GM21360 (cell line): ENCODE measurements around the gene ENTPD7.
"Not testable (repeated sequence)": the region's sequence is repeated elsewhere in the genome, so short reads cannot be mapped to it uniquely, and the experiment has no call there.

ENCODE experiments used
- ATAC-seq: cut with Tn5 transposase; IDR thresholded peaks from one replicate; pipeline ENCODE4 v1.9.1; 2021; ENCODE audit warnings: mild to moderate bottlenecking, moderate library complexity; ENCODE audit not compliant: unreplicated experiment

The ENTPD7 gene

GRCh38 chr10:99682032-99682431 lies 22.7 kb downstream of the ENTPD7 start:
- no peak for ATAC-seq

GRCh38 chr10:99682752-99683151 lies 23.4 kb downstream of the ENTPD7 start:
- no peak for ATAC-seq

- peak; percentile 84 for ATAC-seq
Observed at GRCh38 chr10:99685597-99685967, 26.3 kb downstream of the ENTPD7 start.

GRCh38 chr10:99689461-99689860 lies 30.2 kb downstream of the ENTPD7 start:
- no peak for ATAC-seq

- ATAC-seq: no peak
Observed at GRCh38 chr10:99693933-99694583, 34.7 kb downstream of the ENTPD7 start.

- no peak for ATAC-seq
Observed at GRCh38 chr10:99695761-99696160, 36.5 kb downstream of the ENTPD7 start.

- no peak for ATAC-seq
Observed at GRCh38 chr10:99698504-99699080, 39.3 kb downstream of the ENTPD7 start.

GRCh38 chr10:99700649-99701048 lies 41.3 kb downstream of the ENTPD7 start:
- no peak for ATAC-seq

GRCh38 chr10:99708428-99709012 lies 49.2 kb downstream of the ENTPD7 start:
- no peak for ATAC-seq

GRCh38 chr10:99709480-99710229 lies 50.3 kb downstream of the ENTPD7 start:
- no peak for ATAC-seq

GRCh38 chr10:99711129-99711719 lies 51.9 kb downstream of the ENTPD7 start:
- ATAC-seq: no peak

GRCh38 chr10:99714446-99714845 lies 55.1 kb downstream of the ENTPD7 start:
- no peak for ATAC-seq

GRCh38 chr10:99720387-99720786 lies 61.1 kb downstream of the ENTPD7 start:
- ATAC-seq: no peak

- ATAC-seq: no peak
Observed at GRCh38 chr10:99730026-99730425, 70.7 kb downstream of the ENTPD7 start.

- ATAC-seq: no peak
Observed at GRCh38 chr10:99731306-99732032, 72.2 kb downstream of the ENTPD7 start.

- ATAC-seq: peak; percentile 81
Observed at GRCh38 chr10:99732033-99732842, 72.9 kb downstream of the ENTPD7 start, which contains the start of the genes COX15 and CUTC. Gene COX15 (minus strand): TSS chr10:99732127. CDS start chr10:99732049, 78 bp downstream. Gene CUTC (plus strand): TSS chr10:99732234. CDS start chr10:99732349, 115 bp downstream.

GRCh38 chr10:99733366-99733765 lies 74.1 kb downstream of the ENTPD7 start:
- ATAC-seq: no peak

GRCh38 chr10:99734111-99734510 lies 74.8 kb downstream of the ENTPD7 start:
- ATAC-seq: not testable (repeated sequence)

- no peak for ATAC-seq
Observed at GRCh38 chr10:99740260-99740659, 81.0 kb downstream of the ENTPD7 start.
